HG03520 (cell line): ENCODE measurements around the gene ARV1.
"Not testable (repeated sequence)": the region's sequence is repeated elsewhere in the genome, so short reads cannot be mapped to it uniquely, and the experiment has no call there.

Experiments used
- ATAC-seq: cut with Tn5 transposase; IDR thresholded peaks from one replicate; pipeline ENCODE4 v1.9.1; 2021; ENCODE audit warnings: mild to moderate bottlenecking, moderate library complexity; ENCODE audit not compliant: unreplicated experiment

Gene ARV1

DNA sequence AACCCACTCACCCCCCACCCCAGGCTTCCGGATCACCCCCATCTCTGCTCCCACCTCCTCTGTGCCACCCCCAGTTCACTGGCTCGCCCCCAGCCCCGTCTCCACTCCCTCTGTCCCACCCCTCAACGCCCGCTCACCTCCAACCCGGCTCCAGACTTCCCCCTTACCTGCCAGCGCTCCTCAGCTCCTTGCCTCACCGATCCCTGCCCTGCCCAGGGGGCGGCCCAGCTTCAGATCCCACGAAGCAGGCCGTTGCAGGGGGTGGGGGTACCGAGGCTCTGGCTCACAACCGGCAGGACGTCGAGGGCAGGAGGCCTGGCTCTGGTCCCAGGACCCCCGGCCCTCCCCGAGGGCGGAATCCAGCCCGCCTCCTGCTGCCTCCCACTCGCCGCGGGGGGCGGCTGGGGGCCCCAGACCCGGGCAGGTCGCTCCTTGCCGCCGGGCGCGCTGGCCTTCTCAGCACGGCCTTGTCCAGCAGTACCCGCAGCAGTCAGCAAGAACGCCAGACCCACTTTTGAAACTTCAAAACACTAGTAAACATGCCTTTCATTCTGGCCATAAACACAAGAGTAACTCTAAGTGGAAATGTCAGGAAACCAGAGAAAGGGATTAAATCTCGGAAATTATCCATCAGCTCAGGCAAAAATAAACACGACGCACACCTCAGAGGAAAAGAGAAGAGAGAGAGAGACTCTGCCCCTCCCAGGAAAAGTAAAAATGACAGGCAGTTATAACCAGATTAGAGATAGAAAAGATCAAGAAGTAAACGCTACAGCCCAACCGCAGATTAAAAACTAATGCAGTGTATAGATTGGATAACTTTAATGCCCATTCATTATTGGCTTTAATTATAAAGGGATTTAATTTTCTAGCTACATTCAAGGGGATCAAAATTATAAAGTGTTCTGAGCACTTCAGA, 62.2 kb downstream of the ARV1 start:
- ATAC-seq: no peak

GRCh38 chr1:231041719-231042261, 62.9 kb downstream of the ARV1 start:
- ATAC-seq: no peak

DNA sequence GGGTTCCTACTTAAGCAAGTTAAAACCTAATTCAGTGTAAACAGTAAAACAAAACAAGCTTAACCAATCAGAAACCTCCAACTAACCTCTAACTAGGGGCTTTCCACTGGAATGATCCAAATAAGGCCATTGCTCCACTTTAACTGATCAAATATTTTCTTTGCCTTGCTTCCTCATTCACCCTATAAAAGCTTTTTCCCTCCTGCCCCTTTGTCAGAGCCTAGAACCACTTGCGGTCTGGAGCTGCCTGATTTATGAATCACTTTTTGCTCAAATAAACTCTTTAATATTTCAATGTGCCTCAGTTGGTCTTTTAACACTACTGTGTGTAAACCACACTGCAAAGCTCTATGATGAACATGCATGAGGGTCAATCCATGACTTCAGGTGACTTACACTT, 65.7 kb downstream of the ARV1 start:
- ATAC-seq: no peak

DNA sequence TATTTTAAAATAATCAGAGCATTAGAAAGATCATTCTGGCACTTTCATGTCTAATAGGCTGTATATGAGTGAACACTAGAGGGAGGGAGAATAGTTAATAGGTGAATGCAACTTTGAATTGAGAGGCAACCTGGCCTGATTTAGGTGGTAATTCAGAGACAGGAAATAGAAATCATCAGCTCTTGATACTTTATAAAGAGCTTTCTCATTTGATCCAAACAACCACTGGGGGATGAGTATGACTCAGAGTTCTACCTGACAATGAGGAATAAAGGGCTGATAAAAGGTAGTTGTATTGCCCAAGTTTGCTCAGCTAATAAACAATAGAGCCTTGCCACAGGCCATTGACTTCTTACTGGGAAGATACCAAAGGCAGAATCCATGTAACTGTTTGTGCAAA, 66.4 kb downstream of the ARV1 start:
- ATAC-seq: no peak

DNA sequence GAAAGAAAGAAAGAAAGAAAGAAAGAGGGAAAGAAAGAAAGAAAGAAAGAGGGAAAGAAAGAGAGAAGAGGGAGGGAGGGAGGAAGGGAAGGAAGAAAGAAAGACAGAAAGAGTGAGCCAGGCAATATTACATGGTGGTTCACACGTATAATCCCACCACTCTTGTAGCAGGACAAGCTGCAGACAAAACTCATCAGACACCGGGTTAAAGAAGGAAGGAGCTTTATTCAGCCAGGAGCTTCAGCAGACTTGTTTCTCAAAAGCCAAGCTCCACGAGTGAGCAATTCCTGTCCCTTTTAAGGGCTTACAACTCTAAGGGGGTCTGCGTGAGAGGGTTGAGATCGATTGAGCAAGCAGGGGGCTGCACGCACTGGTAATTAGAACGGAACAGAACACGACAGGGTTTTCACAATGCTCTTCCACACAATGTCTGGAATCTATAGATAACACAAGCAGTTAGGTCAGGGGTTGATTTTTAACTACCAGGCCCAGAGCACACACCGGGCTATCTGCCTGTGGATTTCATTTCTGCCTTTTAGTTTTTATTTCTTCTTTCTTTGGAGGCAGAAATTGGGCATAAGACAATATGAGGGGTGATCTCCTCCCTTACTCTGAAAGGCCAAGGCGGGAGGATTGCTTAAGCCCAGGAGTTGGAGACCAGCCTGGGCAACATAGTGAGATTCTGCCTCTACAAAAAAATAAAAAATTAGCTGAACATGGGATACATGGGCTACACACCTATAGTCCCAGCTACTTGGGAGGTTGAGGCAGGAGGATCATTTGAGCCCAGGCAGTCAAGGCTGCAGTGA, 67.2 kb downstream of the ARV1 start:
- ATAC-seq: not testable (repeated sequence)

DNA sequence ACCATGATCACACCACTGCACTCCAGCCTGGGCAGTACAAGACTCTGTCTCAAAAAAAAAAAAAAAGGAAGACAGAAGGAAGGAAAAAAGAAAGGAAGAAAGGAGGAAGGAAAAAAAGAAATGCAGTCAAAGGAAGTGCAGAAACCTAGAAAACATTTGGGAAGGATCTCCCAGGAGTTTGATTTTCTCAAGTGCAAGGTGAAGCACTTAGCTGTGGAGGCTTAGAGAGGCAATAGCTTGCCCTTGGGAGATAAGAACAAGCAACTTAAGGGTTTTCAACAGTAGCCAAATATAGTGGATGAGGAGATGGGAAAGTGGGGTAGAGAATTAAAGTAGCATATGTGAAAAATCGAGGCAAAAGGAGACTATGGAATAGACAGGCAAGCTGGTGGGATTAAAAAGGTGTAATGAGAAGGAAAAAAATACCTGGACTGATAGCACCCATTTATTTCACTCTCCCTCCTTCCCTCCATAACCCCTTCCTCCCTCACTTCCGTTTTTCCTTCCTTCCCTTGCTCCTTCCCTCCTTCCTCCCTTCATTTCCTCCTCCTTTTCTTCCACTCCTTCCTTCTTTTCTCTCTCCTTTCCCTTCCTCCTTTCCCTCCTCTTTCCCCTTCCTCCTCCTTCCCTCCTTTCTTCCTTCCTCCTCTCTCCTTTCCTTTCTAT, 68.0 kb downstream of the ARV1 start:
- no peak for ATAC-seq

- not testable (repeated sequence) for ATAC-seq
Observed at GRCh38 chr1:231047529-231047928, 68.6 kb downstream of the ARV1 start.

DNA sequence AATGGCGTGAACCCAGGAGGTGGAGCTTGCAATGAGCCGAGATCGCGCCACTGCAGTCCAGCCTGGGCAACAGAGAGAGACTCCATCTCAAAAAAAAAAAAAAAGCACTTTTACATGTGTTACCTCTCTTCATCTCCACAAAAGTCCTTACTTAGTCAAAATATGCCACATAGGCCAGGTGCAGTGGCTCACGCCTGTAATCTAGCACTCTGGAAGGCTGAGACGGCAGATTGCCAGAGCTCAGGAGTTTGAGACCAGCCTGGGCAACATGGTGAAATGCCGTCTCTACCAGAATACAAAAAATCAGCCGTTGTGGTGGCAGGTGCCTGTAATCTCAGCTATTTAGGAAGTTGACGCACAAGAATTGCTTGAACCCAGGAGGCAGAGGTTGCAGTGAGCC, 69.5 kb downstream of the ARV1 start:
- ATAC-seq: not testable (repeated sequence)

GRCh38 chr1:231049121-231049979, 70.5 kb downstream of the ARV1 start:
- ATAC-seq: no peak
